ENCODE measurements around the gene ZDHHC5. TPM values are rescaled to one million over a fixed set of nuclear protein-coding genes. Genes with fewer than 3 reads are reported as not detected.

The ZDHHC5 gene
- total RNA-seq, 1 donor from 2014 or later, result 42.3 TPM

GRCh38 chr11:57667117-57667735 lies 688 bp upstream of the ZDHHC5 start:
- no peaks in the 10 kb centered on the region for H3K36me3 Mint-ChIP-seq (ENCODE audit: unreplicated experiment)
- DNase-seq, result peak; percentile 89
- H3K27ac Mint-ChIP-seq (ENCODE audit: unreplicated experiment), result peak overlapping the region; percentile 100
- peaks cover 24% of the 10 kb centered on the region for H3K9me3 Mint-ChIP-seq (ENCODE audit: unreplicated experiment)
- TF ChIP-seq CTCF (IDR thresholded peaks at IDR 0.05; ENCODE audit: partially characterized antibody, unreplicated experiment), result no peak
- peaks cover 21% of the 10 kb centered on the region for H3K27me3 Mint-ChIP-seq (ENCODE audit: unreplicated experiment)
- H3K4me3 Mint-ChIP-seq (ENCODE audit: unreplicated experiment), result peak overlapping the region; percentile 97
- H3K4me1 Mint-ChIP-seq (ENCODE audit: low read depth, unreplicated experiment), result peaks cover 5% of the 10 kb centered on the region

DNA sequence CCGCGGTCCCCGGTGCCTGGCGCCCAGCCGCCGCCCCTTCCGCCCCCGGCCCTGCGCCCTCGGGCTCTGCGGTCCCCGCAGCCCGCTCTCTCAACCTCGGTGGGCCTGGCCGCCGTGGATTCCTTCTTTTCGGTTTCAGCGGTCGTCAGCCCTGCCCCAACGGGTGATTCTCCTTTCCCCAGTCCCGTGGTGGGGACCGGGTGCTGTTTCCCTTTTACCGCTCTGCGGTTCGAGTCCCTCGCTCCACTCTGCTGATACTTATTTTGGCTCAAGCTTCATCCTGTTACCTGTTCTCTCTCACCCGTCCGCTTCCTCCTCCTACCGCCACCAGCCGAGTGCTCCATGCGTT lies 494 bp downstream of the ZDHHC5 start:
- Mint-ChIP-seq H3K36me3 (ENCODE audit: unreplicated experiment) (no peaks in the 10 kb centered on the region), H3K9me3 (ENCODE audit: unreplicated experiment) (peaks cover 24% of the 10 kb centered on the region), H3K4me3 (ENCODE audit: unreplicated experiment) (peak overlapping the region; percentile 97), H3K4me1 (ENCODE audit: low read depth, unreplicated experiment) (peaks cover 5% of the 10 kb centered on the region), H3K27ac (ENCODE audit: unreplicated experiment) (peak overlapping the region; percentile 89), H3K27me3 (ENCODE audit: unreplicated experiment) (peaks cover 21% of the 10 kb centered on the region)
- TF ChIP-seq CTCF (IDR thresholded peaks at IDR 0.05; ENCODE audit: partially characterized antibody, unreplicated experiment), result no peak
- DNase-seq, result no peak

- no peak for TF ChIP-seq CTCF (IDR thresholded peaks at IDR 0.05; ENCODE audit: partially characterized antibody, unreplicated experiment)
- Mint-ChIP-seq H3K27ac (ENCODE audit: unreplicated experiment) (peak overlapping the region; percentile 3), H3K27me3 (ENCODE audit: unreplicated experiment) (peaks cover under 1% of the 10 kb centered on the region), H3K9me3 (ENCODE audit: unreplicated experiment) (no peaks in the 10 kb centered on the region), H3K4me3 (ENCODE audit: unreplicated experiment) (no peak overlapping the region), H3K36me3 (ENCODE audit: unreplicated experiment) (no peaks in the 10 kb centered on the region), H3K4me1 (ENCODE audit: low read depth, unreplicated experiment) (peaks cover 5% of the 10 kb centered on the region)
- no peak for DNase-seq
Observed at GRCh38 chr11:57674251-57674650, 6.3 kb downstream of the ZDHHC5 start.

DNA sequence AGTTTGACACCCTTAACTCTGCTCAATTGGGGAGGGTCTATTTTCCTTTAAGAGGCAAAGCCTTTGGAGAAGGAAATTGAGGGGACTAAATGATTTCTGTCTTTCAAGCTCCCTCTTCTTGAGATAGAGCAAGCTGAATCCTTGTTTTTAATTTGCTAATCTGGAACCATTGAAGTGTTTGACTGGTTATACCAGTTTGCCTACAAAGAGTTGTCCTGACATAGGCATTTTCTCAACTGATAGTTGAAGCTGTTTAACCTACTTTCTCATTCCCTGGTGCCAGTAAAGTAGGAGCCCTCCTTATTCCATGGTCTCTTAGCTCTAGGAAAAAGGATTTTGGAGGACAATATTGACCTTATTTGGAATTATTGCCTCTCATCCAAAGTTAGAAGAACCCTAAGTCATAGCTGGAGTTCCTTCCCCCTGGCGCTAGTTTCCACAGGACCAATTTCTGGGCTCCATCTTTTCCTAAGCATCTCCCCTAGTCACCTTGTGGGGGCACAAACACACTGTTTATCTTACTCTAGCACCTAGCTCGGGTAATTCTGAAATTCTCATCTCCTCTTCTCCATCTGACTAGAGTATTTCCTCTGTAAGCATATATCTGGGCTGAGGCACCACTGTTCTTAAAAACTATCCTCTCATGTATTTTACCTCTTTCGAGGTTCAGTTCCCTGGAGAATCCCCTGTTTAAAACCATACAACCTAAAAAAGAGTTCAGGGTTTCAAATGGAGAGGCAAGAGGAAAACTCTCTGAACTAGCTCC lies 7.4 kb downstream of the ZDHHC5 start:
- H3K9me3 Mint-ChIP-seq (ENCODE audit: unreplicated experiment), result no peaks in the 10 kb centered on the region

More for the DNA sequence above, 7.4 kb downstream of the ZDHHC5 start:
- H3K36me3 Mint-ChIP-seq (ENCODE audit: unreplicated experiment), result no peaks in the 10 kb centered on the region
- DNase-seq, result no peak
- no peak overlapping the region for H3K27ac Mint-ChIP-seq (ENCODE audit: unreplicated experiment)
- no peaks in the 10 kb centered on the region for H3K4me1 Mint-ChIP-seq (ENCODE audit: low read depth, unreplicated experiment)
- H3K27me3 Mint-ChIP-seq (ENCODE audit: unreplicated experiment), result no peaks in the 10 kb centered on the region
- no peak overlapping the region for H3K4me3 Mint-ChIP-seq (ENCODE audit: unreplicated experiment)
- no peak for TF ChIP-seq CTCF (IDR thresholded peaks at IDR 0.05; ENCODE audit: partially characterized antibody, unreplicated experiment)
